Limb (tissue), 2 donors: ENCODE results near the gene BTNL3.

Experiments
- DNase-seq, 2 donors: peaks; one replicate each; pipeline ENCODE4 v3.0.0-alpha.2; 2016; ENCODE audit errors: extremely low spot score in 2 of 2

The BTNL3 gene

GRCh38 chr5:181020688-181021087 lies 32.0 kb downstream of the BTNL3 start:
- DNase-seq, result no peak

- DNase-seq, result no peak
Measured at GRCh38 chr5:181024245-181025064, 35.8 kb downstream of the BTNL3 start.

- DNase-seq, result no peak
Measured at GRCh38 chr5:181027452-181028031, 38.9 kb downstream of the BTNL3 start.

GRCh38 chr5:181028032-181028819 lies 39.6 kb downstream of the BTNL3 start:
- no peak for DNase-seq

- no peak for DNase-seq
Measured at GRCh38 chr5:181031716-181032115, 43.1 kb downstream of the BTNL3 start.

GRCh38 chr5:181035991-181036815 lies 47.6 kb downstream of the BTNL3 start:
- peak in 1 of 2 donors; percentile 14 for DNase-seq

GRCh38 chr5:181036816-181037364 lies 48.2 kb downstream of the BTNL3 start:
- no peak for DNase-seq

- peak in 1 of 2 donors; percentile 19 for DNase-seq
Measured at GRCh38 chr5:181037365-181037861, 48.8 kb downstream of the BTNL3 start.

GRCh38 chr5:181039471-181039870 lies 50.8 kb downstream of the BTNL3 start:
- DNase-seq, result no peak

GRCh38 chr5:181039931-181040630 lies 51.4 kb downstream of the BTNL3 start, which contains the start of gene BTNL9:
BTNL9 (plus strand) TSS chr5:181040266; CDS start chr5:181045490, 5,224 bp downstream.
- DNase-seq, result no peak

- DNase-seq, result no peak
Measured at GRCh38 chr5:181040631-181040945, 51.9 kb downstream of the BTNL3 start.

- DNase-seq, result no peak
Measured at GRCh38 chr5:181041043-181041442, 52.4 kb downstream of the BTNL3 start.

- DNase-seq, result no peak
Measured at GRCh38 chr5:181042036-181042713, 53.5 kb downstream of the BTNL3 start.

- DNase-seq, result no peak
Measured at GRCh38 chr5:181042722-181043121, 54.1 kb downstream of the BTNL3 start.

- no peak for DNase-seq
Measured at GRCh38 chr5:181043285-181044092, 54.8 kb downstream of the BTNL3 start.

- DNase-seq, result no peak
Measured at GRCh38 chr5:181044093-181044599, 55.5 kb downstream of the BTNL3 start.

- DNase-seq, result no peak
Measured at GRCh38 chr5:181044662-181045305, 56.1 kb downstream of the BTNL3 start.

- no peak for DNase-seq
Measured at GRCh38 chr5:181045316-181045715, 56.7 kb downstream of the BTNL3 start.
